Panc1 (cell line): ENCODE results near the gene TOP1.

Experiments used
- CTCF ChIP-seq: fragments of 450-650 bp; IDR thresholded peaks from 2 replicates; pipeline ENCODE4 v1.5.1; 2017; ENCODE audit warnings: mild to moderate bottlenecking
- POLR2AphosphoS5 ChIP-seq: IDR thresholded peaks from 2 replicates; pipeline ENCODE4 v1.6.1; 2012; ENCODE audit warnings: mild to moderate bottlenecking, low read depth, low read length, moderate library complexity

DNA sequence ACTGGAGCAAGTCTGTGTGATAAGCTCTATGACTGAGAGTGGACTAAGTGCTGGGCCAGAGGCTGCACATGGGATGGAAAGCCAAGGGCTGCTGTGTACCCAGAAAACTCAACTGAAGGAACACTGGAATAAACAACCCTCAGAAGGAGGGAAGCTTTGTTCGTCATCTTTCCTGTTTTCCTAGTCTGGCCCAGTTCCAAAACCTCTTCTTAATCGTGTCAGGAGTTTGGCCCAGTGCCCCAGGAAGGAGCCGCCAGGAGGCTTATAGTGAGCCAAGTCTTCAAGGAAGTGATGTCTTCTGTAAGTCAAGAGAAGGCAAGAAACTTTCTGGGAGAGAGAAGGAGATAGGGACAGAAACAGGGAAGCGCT is 23.3 kb upstream of the TOP1 start:
- TF ChIP-seq CTCF (no peak), POLR2AphosphoS5 (no peak)
